IPS DF 4.7 (cell line): ENCODE results near the gene MLXIP.

Experiments used
- DNase-seq: peaks from one replicate; pipeline ENCODE4 v3.0.0-alpha.2; 2013; ENCODE audit warnings: low spot score; ENCODE audit errors: extremely low read depth

Gene MLXIP

DNA sequence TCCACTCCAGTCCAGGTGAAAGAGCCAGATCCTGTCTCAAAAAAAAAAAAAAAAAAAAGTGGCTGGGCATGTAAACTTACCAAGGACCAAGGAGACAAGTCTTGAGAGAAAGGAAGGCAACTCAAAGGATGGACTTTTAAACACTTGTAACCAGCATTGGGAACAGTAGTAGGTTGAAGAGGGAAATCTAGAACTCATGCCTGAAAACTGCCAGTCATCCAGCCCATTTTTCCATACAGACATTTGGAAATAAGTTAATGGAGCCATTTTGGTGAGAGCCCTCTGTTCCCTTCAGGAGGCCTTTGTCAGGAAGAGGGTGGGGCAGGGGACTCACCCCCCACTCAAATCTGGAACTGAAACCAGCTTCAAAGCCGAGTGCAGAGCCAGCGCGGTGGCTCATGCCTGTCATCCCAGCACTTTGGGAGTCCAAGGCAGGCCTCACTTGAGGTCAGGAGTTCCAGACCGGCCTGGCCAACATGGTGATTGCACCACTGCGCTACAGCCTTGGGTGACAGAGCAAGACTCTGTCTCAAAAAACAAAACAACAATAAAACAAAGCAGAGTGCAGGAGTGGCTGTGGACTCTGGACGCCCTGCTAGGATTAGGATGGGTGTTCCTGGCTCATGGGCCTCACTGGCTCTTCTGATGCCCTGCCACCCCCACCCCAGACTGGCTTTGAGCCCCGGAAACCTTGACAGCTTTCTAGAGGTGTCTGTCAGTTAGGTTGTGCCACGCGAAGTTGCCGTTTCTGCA, 1.6 kb upstream of the MLXIP start:
- DNase-seq: no peak

DNA sequence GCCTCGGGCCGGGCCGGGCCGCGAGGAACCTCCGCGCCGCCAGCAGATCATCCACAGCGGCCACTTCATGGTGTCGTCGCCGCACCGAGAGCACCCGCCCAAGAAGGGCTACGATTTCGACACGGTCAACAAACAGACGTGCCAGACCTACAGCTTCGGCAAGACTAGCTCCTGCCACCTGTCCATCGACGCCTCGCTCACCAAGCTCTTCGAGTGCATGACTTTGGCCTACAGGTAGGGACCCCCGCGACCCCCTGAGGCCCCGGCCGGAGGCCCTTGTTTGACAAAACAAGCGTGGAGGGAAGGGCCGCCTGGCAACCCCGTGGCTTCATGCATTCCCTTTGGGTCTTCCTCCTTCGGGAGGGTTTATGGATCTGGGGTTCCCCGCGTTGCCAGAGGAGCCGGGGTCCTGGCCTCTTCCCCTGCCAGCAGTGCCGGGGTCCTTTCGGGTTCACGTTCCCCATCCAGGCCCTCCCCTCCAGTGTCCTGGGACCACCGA, 526 bp downstream of the MLXIP start:
- DNase-seq: no peak

DNA sequence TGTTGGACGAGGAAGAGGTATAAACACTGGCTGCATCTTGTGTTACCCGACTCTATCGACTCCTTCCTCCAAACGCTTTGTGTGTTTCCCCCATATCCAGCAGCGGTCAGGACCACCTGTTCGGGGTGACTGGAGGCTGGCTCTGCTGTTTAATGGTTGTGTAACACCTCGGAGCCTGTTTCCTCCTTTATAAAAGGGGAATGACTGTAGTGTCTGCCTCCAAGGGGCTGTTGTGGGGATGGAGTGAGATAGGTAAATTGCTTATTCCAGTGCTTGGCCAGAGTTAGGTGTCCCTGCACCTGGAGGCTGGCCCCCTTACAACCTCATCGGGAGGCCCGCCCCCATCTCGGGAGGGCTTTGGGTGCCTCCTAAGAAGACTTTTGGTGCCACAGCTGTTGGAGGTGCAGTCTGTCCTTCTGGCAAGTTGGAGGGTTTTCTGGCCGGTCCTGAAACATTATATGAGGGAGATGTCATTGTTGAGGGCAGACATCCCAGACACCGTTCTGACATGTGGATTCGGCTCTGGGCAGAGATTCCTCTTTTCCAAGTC, 1.1 kb downstream of the MLXIP start:
- no peak for DNase-seq

DNA sequence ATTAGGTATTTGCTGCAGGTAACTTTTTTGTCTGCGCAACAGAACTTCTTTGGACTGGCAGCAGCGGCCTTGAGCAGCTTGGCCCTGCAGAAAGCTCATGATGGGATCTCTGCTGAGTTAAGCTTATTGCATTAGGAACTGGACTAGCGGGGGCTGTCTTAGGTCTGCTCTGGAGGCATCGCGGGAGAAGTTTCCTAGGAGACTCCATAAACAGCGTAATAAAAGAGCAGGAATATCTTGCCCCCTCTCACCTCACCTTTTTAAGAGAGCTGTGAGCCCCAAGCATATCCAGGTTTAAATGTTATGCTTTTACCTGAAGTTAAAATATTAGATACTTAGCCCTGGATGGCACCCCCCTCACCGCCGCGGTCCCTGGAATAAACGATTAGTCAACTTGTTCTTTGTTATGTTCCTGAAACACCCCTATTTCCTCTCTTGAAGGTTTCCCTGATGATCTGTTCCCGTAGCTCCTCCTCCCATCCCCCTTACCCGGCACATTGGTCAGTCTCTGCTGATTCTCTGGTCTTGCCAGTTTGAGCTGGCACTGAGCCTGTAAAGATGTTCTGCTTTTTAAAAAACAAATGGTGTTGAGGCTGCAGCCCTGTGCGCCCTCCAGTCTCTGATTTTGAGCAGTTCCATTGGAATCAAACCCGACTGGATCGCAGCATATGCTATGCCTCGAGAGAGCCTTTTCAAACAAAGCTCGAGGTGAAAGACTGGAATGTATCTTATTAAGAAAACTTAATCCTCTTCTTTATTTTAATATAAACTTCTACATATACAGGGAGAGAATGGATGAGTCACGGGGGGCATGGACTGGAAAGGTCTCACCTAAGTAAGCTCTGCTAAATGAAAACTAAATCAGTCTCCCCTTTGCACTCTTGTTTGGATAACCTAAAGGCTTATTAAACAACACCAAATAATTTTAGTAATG, 1.9 kb downstream of the MLXIP start:
- no peak for DNase-seq

DNA sequence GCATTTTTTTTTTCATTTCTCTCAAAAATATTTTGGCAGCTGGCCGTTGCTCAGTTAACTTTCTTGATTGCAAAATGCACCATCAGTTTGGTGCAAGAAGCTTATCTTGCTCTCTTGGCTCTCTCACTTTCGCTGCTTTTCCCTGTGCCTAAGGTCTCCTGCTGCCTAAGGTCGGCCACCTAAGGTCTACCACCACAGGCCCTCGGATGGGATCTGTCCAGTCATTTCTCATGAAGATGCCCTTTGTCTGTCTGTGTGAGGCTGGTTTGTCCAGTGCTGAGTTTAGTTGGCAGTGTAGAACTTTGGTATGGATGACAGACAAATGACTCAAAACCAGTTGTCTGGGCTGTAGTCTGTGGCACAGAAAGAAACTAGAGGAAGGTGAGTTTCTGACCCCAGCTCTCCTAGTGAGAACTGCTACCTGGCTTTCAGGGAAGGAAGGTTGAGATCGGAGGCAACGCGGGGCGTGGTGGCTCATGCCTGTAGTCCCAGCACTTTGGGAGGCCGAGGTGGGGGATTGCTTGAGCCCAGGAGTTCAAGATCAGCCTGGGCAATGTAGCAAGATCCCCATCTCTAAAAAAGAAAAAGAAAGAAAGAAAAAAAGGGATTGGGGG, 2.6 kb downstream of the MLXIP start:
- DNase-seq: no peak

DNA sequence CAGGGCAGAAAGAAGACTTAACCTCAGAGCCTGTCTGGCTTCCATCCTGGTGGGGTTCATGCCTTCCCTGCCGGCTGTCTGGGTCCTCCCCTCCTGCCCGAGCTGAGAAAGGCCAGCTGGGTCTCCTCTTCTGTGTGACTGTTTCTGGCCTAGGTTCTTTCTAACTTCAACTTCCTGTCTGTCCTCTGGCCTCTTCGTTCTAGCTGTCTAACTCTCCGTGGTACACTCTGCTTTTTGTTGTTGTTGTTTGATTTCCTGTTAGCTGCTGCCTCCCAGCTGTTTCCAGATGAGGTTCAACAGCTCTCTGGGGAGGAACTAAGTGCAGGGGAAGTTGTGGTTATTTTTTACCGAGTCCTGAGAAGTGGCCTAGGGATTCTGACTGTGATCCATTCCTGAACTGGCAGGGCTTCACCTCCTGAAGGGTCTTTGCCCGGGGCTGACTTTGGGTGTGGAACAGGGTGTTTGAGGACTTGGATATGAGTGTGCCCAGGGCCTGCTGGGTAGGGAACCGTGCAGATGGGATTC, 3.2 kb downstream of the MLXIP start:
- DNase-seq: no peak

DNA sequence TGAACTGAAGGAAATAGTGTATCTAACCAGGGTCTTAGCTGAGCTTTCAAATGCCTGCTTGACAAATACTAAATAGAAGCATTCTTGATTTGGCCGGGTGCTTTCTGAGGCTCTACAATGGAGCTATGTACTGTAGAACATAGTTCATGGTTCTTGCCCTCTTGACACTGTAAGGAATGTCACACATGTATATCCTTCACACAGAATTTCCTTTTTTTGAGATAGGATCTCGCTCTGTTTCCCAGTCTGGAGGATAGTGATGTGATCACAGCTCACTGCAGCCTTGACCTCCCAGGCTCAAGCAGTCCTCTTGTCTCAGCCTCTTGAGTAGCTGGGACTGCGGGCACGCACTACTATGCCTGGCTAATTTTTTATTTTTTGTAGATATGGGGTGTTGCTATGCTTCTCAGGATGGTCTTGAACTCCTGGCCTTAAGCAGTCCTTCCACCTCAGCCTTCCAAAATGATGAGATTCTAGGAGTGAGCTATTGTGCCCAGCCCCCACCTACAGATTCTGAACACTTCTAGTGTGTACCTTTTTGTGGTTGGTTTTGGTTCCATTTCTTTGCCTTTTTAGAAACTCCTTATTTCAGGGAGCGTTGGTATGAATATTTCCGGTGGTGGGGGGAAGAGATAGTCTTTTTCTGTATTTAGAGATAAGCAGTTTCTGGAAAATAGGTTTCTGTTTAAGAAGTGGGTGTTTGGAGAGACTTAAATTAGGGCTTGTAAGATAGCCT, 4.2 kb downstream of the MLXIP start:
- no peak for DNase-seq

DNA sequence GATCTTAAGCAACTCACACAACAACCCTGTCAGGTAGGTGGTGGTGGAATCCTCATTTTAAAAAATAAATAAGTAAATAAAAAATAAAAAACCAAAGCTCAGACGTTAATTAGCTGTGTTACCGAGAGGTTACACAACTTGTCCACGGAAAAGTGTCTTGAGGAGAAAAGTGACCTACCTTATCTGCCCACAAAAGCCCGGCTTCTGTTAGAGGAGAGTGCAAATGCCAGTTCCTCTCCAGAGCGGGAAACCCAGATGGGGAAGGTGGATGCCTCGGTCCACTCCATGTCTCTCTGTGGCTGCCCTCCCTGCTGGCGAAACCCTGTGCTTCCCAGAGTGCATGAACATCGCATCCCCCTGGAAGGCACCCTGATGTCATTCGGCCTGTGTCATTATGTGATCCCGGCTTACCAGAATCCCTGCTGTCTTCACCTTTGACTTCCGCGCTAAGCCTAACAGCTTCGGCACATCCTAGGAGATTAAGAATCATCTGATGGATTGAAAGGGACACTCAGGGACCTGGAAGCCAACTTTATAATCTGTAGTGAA, 6.4 kb downstream of the MLXIP start:
- DNase-seq: no peak

DNA sequence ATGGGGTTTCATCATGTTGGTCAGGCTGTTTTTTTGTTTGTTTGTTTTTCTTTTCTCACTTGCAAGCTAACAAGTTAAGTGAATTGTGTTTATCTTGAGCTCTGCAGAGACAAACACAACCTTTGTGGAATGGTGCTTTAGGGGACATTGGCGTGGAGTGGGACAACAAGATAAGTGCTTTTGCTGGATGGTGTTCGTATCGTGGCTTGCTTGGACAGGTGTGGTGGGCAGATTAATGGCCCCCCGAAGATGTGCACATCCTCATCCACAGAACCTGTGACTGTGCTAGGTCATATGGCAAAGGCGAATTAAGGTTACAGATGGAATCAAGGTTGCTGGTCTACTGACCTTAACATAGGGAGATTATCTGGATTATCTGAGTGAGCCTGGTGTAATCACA, 7.0 kb downstream of the MLXIP start:
- DNase-seq: no peak

DNA sequence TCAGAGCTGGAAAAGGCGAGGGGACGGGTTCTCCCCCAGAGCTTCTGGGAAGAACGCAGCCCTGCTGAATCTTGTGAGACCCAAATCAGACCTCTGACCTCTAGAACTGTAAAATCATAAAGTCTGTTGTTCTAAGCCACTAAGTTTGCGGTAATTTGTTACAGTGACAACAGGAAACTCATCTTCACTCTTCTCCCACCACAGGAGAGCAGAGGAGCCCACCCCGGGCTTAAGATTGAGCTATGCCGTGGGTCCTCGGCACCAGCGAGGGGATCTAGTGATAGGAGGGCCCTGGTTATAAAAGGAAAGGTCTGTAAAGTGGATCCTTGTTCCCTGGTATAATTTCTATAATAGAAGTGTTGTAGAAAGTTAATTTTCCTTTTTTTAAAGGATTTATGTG, 7.6 kb downstream of the MLXIP start:
- no peak for DNase-seq

DNA sequence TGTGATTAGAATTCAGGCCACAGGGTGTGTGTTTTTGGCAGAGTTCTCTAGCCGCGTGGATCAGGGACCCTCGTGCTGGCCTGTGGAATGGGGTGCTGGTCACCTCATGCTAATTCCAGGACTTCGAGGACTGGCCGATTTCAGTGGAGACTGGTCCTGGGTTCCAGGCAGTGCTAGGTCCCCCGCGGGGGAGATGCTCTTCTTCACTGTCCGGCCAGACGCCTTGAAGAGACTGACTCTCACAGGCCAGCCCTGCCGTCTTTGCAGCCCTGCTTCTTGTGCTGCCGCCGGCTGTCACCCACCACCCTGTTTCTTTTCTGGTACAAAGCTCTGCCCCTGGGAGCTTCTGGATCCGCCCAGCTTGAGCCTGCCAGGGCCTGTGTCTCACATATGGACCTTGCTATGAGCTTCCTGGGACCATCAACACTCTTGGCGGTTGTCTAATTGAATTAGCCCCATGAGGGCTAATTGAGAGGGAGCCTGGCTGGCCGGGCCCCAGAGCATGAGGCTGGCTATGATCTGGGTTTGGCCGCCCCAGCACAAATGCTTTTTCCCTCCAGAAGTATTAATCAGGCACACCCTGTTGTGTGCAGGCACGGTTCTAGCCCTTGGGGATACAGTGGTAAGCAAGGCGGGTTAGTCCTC, 8.2 kb downstream of the MLXIP start:
- no peak for DNase-seq

DNA sequence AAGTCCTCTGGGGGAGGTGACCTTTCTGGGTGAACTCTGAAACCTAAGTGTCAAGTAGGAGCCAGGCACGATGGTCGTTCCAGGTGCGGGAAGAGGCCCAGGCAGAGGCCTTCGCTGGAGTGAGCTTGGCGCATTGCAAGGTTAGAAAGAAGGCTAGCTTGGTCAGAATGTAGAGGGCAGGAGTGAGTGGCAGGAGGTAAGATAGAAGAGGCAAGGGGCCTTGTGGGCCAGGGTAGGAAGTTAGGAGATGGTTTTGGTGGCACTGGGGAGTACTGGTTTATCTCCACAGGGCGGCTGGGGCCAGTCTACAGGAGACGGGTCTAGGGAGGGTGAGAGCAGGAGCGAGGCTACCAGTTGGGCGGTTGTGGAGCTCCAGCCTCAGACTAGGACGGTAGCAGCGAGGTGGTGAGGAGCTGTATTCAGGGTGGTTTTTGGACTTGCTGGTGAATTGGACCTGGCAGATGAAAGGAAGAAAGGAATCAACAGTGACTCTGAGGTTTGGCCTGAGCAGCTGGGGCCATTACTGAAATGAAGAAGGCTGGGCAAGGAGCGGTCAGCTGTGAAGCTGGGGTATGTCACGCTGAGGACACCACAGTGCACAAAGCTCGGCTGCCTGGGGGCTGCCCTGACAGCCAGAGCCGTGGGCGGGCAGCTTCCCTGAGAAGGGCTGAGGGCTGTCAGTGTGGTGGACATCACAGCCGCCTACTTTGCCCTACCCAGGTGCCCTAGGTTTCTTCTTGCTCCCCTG, 9.0 kb downstream of the MLXIP start:
- no peak for DNase-seq

DNA sequence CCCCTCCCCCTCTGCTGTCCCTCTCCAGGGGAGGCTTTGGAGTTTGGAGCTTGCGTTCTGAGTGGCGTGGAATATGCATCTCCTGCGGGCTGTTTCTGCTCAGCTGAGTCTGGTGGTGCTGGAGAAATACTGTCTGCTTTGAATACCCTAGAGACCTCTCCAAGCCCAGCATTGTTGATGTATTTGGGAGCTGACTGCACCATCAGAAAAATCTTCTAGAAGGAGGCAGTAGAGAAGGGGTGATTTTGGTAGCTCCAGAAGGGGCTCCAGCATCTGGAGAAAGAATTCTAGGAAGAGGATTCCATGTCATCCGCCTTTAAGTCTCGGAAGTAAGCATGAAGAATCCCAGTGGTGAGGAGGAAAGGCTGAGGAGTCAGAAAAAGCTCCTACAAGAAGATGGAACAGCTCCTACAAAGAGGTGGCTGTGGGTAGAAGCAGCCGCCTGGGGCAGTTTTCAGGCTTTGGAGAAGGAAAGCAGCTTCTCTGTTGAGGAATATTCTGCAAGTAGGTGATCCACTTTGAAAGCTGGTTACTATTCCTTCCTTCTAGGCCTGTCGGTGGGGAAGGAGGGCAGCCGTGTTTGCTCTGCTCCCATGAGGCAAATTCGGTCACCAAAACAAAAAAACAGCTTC, 9.7 kb downstream of the MLXIP start:
- no peak for DNase-seq

DNA sequence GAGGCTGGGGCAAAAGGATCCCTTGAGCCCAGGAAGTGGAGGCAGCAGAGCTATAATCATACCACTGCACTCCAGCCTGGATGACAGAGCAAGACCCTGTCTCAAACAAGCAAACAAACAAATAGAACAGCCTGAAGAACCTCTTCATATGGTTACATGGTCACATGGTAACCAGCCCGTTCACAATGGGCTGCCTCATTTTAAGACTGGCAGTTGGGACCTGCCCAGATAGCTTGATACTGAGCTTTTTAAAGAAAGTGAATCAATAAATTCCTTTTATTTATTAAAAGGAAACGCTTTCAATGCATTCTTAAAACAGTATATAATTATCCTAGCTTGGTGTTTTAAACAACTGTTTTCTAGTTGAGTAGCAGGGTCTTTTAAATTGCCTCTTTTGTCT, 10.5 kb downstream of the MLXIP start:
- no peak for DNase-seq

DNA sequence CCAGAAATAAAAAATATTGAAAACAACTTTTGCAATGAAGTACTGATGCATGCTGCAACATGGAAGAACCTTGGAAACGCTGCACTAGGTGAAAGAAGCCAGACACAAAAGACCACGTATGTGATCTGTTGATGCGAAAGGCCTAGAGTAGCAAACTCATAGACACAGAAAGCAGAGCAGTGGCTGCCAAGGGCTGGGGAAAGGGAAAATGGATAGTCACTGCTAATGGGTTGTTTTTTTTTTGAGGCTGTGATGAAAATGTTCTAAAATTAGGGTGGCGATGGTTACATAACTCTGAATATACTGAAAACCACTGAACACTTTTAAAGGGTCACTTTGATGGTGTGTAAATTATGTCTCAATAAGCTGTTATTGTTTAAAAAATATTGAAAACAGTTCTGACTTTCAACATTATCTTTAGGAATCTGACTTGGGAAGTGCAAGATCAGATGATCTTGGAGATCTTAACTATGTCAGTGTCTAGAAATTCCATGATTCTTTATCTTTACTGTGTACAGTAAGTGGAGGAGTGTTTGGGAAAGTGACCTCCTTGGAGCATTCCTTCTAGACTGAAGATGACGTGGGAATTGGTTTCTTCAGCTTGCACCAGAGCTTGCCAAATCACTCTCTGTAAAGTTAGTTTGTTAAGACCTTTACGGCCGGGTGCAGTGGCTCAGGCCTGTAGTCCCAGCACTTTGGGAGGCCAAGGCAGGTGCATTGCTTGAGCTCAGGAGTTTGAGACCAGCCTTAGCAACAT, 12.4 kb downstream of the MLXIP start:
- DNase-seq: no peak

DNA sequence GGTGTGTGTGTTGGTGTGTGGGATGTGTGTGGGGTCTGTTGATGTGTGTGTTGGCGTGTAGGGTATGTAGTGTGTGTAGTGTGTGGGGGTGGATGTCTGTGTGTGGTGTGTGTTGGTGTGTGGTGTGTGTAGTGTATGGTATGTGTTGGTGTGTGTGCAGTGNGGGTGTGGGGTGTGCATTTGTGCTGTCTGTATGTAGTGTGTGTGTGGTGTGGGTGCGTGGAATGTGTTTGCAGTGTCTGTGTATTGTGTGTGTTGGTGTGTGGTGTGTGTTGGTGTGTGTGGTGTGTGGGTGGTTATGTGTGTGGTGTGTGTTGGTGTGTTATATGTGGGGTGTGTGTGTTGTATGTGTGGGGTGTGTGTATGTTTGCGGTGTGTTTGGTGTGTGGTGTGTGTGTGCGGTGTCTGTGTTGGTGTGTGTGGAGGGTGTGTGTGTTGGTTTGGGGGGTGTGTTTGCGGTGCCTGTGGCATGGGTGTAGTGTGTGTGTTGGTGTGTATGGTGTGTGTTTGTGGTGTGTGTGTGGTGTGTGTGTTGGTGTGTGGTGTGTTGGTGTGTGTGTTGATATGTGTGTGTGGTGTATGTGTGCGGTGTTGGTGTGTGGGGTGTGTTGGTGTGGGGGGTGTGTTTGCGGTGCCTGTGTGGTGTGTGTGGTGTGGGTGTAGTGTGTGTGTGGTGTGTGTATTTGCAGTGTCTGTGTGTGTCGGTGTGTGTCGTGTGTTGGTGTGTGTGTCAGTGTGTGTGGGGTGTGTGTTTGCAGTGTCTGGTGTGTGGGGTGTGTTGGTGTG, 14.7 kb downstream of the MLXIP start:
- no peak for DNase-seq

DNA sequence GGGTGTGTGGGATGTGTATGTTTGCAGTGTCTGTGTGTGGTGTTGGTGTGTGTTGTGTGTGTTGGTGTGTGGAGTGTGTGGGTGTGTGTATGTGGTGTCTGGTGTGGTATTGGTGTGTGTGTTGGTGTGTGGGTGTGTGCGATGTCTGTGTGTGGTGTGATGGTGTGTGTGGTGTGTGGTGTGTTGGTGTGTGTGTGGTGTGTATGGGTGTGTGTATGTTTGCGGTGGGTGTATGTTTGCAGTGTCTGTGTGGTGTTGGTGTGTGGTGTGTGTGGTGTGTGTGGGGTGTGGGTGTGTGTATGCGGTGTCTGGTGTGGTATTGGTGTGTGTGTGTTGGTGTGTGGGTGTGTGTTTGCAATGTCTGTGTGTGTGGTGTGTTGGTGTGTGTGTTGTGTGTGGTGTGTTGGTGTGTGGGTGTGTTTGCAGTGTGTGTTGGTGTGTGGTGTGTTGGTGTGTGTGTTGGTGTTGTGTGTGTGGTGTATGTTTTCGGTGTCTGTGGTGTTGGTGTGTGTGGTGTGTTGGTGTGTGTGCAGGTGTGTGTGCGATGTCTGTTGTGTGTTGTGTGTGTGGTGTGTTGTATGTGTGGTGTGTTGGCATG, 15.7 kb downstream of the MLXIP start:
- no peak for DNase-seq
